Peyer's patch (tissue), 4 donors: ENCODE data around the gene AMFR.

Source experiments
- CTCF ChIP-seq, 6 experiments: fragments of 450-650 bp in 4 of 6; fragments of 200-600 bp in 2 of 6; sonication (generic) in 1 of 6; IDR thresholded peaks; one replicate each; pipeline ENCODE4 v1.5.1; 2017 to 2019; ENCODE audit warnings: antibody characterized with exemption in 6 of 6, mild to moderate bottlenecking in 3 of 6, moderate library complexity in 1 of 6
- POLR2A ChIP-seq, 2 donors: fragments of 450-650 bp; IDR thresholded peaks; one replicate each; pipeline ENCODE4 v1.5.1; 2017; ENCODE audit warnings: antibody characterized with exemption in 2 of 2, mild to moderate bottlenecking in 2 of 2, moderate library complexity in 2 of 2

DNA sequence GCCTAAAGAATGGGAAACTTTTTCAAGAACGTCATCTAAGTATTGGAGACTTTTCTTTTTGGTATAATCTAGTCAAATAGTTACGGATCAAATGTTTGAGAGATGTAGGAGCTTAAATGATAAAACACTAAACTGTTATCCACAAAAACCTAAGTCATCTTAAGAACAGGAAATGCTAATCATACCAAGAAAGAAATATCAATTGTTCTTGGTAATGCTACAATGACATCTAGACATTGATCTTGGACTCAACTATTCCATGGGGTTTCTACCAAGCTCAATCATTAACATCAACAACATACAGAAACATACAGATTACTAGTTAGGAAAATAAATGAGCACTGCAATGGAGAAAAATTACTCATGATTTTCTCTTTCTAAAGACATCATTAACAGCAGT is 21.9 kb upstream of the AMFR start:
- TF ChIP-seq CTCF (IDR thresholded peaks at IDR 0.05) (no peak), POLR2A (IDR thresholded peaks at IDR 0.05) (no peak)
